ENCODE data around the gene ZNF766. TPM values are rescaled to one million over a fixed set of nuclear protein-coding genes. Genes with fewer than 3 reads are reported as not detected.
"Not testable (repeated sequence)": the region's sequence is repeated elsewhere in the genome, so short reads cannot be mapped to it uniquely, and the experiment has no call there.

Gene ZNF766
- polyA plus RNA-seq, 3 donors, result 4.0 to 15.0 (median 8.8) TPM

DNA sequence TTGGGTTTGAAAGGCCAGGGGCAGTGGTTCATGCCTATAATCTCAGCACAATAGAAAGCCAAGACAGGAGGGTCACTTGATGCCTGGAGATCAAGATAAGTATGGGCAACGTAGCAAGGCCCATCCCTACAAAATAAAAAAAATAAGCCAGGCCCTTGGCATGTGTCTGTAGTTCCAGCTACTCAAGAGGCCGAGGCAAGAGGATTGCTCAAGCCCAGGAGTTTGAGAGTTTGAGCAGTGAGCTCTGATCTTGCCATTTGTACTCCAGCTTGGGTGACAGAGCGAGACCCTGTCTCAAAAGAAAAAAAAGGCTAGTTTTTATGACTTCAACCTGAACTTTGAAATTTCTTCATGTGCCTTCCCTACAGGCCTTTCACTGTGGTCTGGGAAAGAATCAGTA is 22.4 kb downstream of the ZNF766 start:
- Histone ChIP-seq H2AFZ (ENCODE audit: insufficient read depth, low read depth, low read length, poor library complexity, severe bottlenecking) (no peak overlapping the region), H3K4me2 (replicated peaks; ENCODE audit: extremely low read depth, low read length, poor library complexity, severe bottlenecking) (no peak overlapping the region), H3K4me3 (replicated peaks in 1 of 3; ENCODE audit: low read depth in 2 of 3, low read length in 3 of 3) (no peak overlapping the region), H3K79me2 (ENCODE audit: insufficient read depth, low read length) (peaks cover 3% of the 10 kb centered on the region), H3K4me1 (ENCODE audit: control insufficient read depth in 1 of 2, insufficient read depth in 2 of 2, low read length in 2 of 2) (peaks cover 7 to 8% of the 10 kb centered on the region in 2 donors), H3K27me3 (ENCODE audit: control insufficient read depth in 2 of 2, insufficient read depth in 2 of 2, low read length in 2 of 2) (no peaks in the 10 kb centered on the region), H3K27ac (ENCODE audit: low read depth in 1 of 2, low read length in 2 of 2) (no peak overlapping the region), H3K9me3 (replicated peaks in 1 of 2; ENCODE audit: control insufficient read depth in 1 of 2, insufficient read depth in 1 of 2, low read length in 2 of 2) (peaks cover 63 to 73% of the 10 kb centered on the region in 2 donors), H3K36me3 (replicated peaks in 1 of 2; ENCODE audit: control insufficient read depth in 1 of 2, insufficient read depth in 2 of 2, low read length in 2 of 2) (peaks cover 23 to 48% of the 10 kb centered on the region in 2 donors), H4K20me1 (ENCODE audit: insufficient read depth, low read length) (no peaks in the 10 kb centered on the region), H3K9ac (ENCODE audit: insufficient read depth, low read length, poor library complexity, severe bottlenecking) (no peak overlapping the region)
- Mint-ChIP-seq H3K36me3 (peaks cover 33 to 48% of the 10 kb centered on the region in 2 donors), H3K27ac (no peak overlapping the region), H3K9me3 (peaks cover 40 to 79% (median 74%) of the 10 kb centered on the region in 7 donors), H3K27me3 (ENCODE audit: low read depth in 3 of 3) (peaks cover 0 to 1% (median 0%) of the 10 kb centered on the region in 3 donors), H3K4me1 (peaks cover 8% of the 10 kb centered on the region), H3K4me3 (no peak overlapping the region)
- intact Hi-C loops (cut with micrococcal nuclease), result loop anchor here (10.0 kb wide), 1 partner anchor 1173 kb away; the partner anchor contains the start of gene ZNF813 (in 2 of the 2)
- TF ChIP-seq, protein P1, sequence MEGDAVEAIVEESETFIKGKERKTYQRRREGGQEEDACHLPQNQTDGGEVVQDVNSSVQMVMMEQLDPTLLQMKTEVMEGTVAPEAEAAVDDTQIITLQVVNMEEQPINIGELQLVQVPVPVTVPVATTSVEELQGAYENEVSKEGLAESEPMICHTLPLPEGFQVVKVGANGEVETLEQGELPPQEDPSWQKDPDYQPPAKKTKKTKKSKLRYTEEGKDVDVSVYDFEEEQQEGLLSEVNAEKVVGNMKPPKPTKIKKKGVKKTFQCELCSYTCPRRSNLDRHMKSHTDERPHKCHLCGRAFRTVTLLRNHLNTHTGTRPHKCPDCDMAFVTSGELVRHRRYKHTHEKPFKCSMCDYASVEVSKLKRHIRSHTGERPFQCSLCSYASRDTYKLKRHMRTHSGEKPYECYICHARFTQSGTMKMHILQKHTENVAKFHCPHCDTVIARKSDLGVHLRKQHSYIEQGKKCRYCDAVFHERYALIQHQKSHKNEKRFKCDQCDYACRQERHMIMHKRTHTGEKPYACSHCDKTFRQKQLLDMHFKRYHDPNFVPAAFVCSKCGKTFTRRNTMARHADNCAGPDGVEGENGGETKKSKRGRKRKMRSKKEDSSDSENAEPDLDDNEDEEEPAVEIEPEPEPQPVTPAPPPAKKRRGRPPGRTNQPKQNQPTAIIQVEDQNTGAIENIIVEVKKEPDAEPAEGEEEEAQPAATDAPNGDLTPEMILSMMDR (IDR thresholded peaks at IDR 0.05), result no peak
- DNase-seq, result no peak
- 100% methylated on average over 1 of the region's 3 CpGs for WGBS (ENCODE audit: insufficient coverage)

- H3K9me3 Mint-ChIP-seq, result peaks cover 35 to 69% (median 67%) of the 10 kb centered on the region in 7 donors
- DNase-seq; H3K4me2 ChIP-seq (replicated peaks; ENCODE audit: extremely low read depth, low read length, poor library complexity, severe bottlenecking); H3K4me3 ChIP-seq (replicated peaks in 1 of 3; ENCODE audit: low read depth in 2 of 3, low read length in 3 of 3); H3K9ac ChIP-seq (ENCODE audit: insufficient read depth, low read length, poor library complexity, severe bottlenecking); H3K27ac ChIP-seq (ENCODE audit: low read depth in 1 of 2, low read length in 2 of 2); H3K27ac Mint-ChIP-seq; H3K4me3 Mint-ChIP-seq; H3K27me3 ChIP-seq (ENCODE audit: control insufficient read depth in 2 of 2, insufficient read depth in 2 of 2, low read length in 2 of 2); H3K27me3 Mint-ChIP-seq (ENCODE audit: low read depth in 3 of 3); H4K20me1 ChIP-seq (ENCODE audit: insufficient read depth, low read length); H2AFZ ChIP-seq (ENCODE audit: insufficient read depth, low read depth, low read length, poor library complexity, severe bottlenecking); H3K79me2 ChIP-seq (ENCODE audit: insufficient read depth, low read length): not testable (repeated sequence)
- Histone ChIP-seq H3K9me3 (replicated peaks in 1 of 2; ENCODE audit: control insufficient read depth in 1 of 2, insufficient read depth in 1 of 2, low read length in 2 of 2) (peaks cover 55 to 61% of the 10 kb centered on the region in 2 donors), H3K4me1 (ENCODE audit: control insufficient read depth in 1 of 2, insufficient read depth in 2 of 2, low read length in 2 of 2) (peaks cover 13 to 15% of the 10 kb centered on the region in 2 donors), H3K36me3 (replicated peaks in 1 of 2; ENCODE audit: control insufficient read depth in 1 of 2, insufficient read depth in 2 of 2, low read length in 2 of 2) (peaks cover 14 to 37% of the 10 kb centered on the region in 2 donors)
- intact Hi-C loops (cut with micrococcal nuclease), result loop anchor here (10.0 kb wide), 1 partner anchor 1172 kb away; the partner anchor contains the start of gene ZNF813 (in 2 of the 2)
- no CpG with 5 or more reads among the region's 6 CpGs for WGBS (ENCODE audit: insufficient coverage)
- H3K36me3 Mint-ChIP-seq, result peaks cover 26 to 39% of the 10 kb centered on the region in 2 donors
- peaks cover 14% of the 10 kb centered on the region for H3K4me1 Mint-ChIP-seq
These were observed 23.6 kb downstream of the ZNF766 start for GRCh38 chr19:52292946-52293345.
